ENCODE measurements around the gene H2AZ1.

GRCh38 chr4:99961711-99962110 is 11.6 kb upstream of the H2AZ1 start:
- TF ChIP-seq CTCF (IDR thresholded peaks at IDR 0.05) (no peak), POLR2A (IDR thresholded peaks at IDR 0.05) (no peak)

Data from right lobe of liver (tissue), 4 donors.